HepG2 (cell line): ENCODE data around the gene THSD4. TPM values are rescaled to one million over a fixed set of nuclear protein-coding genes. Genes with fewer than 3 reads are reported as not detected.

Experiments used
- ATAC-seq: fragments of 200-7000 bp; cut with Tn5 transposase; 3 replicates; pipeline ENCODE4 v1.9.1; 2020; ENCODE audit warnings: mild to moderate bottlenecking, moderate library complexity
- BruUV-seq: library from RNA; stranded (reverse); fragments of 400-500 nt; replicated peaks from 2 replicates; lab custom pipeline; 2021; lab: Mats Ljungman, UMichigan
- CTCF ChIA-PET: fragments of 300-600 bp; formaldehyde crosslinking; extraction: SDS; loops from one replicate; lab custom pipeline; 2021; ENCODE audit warnings: low total read pairs, inconsistent platforms, low intra/inter-chr PET ratio; lab: Yijun Ruan, JAX
- POLR2A ChIA-PET: fragments of 350-600 bp; sonication (Branson Sonifier 250); formaldehyde crosslinking; loops from one replicate; lab custom pipeline; 2020; ENCODE audit warnings: antibody characterized with exemption, inconsistent platforms; lab: Yijun Ruan, JAX
- DNase-seq: peaks from one replicate; pipeline ENCODE4 v3.0.0-alpha.2; 2015; ENCODE audit warnings: low spot score
- FAIRE-seq: peaks from 3 replicates; lab custom pipeline; 2011; peaks lifted over from hg19 to GRCh38; lab: Jason Lieb, UNC
- H2AFZ ChIP-seq: one replicate; pipeline ENCODE4 v1.6.1; 2011; ENCODE audit warnings: low read length, inconsistent platforms
- H3K27ac ChIP-seq: fragments of 300-600 bp; 3 replicates; pipeline ENCODE4 v1.8.0; 2011; ENCODE audit warnings: mixed run types, mild to moderate bottlenecking, mixed read lengths, low read length, inconsistent platforms; ENCODE audit not compliant: insufficient read depth; ENCODE audit errors: extremely low read length
- H3K27me3 ChIP-seq, 2 experiments: fragments of 200-600 bp in 1 of 2; 2 replicates in 1 of 2; 3 replicates in 1 of 2; pipeline versions ENCODE4 v1.6.0 to v1.8.0; 2011; ENCODE audit warnings: low read length in 2 of 2, mild to moderate bottlenecking in 2 of 2, moderate library complexity in 2 of 2, inconsistent platforms in 1 of 2; ENCODE audit not compliant: insufficient read depth in 2 of 2, control insufficient read depth in 1 of 2
- H3K36me3 ChIP-seq, 2 experiments: fragments of 200-600 bp in 1 of 2; replicated peaks in 1 of 2; 2 replicates in 1 of 2; 3 replicates in 1 of 2; pipeline versions ENCODE4 v1.5.1 to v1.8.0; 2011; ENCODE audit warnings: low read length in 2 of 2, inconsistent platforms in 1 of 2; ENCODE audit not compliant: insufficient read depth in 2 of 2, control insufficient read depth in 1 of 2
- H3K4me1 ChIP-seq: 2 replicates; pipeline ENCODE4 v1.5.1; 2012; ENCODE audit warnings: low read length, inconsistent platforms; ENCODE audit not compliant: insufficient read depth
- H3K4me2 ChIP-seq: 2 replicates; pipeline ENCODE4 v1.6.0; 2011; ENCODE audit warnings: low read depth, low read length, inconsistent platforms
- H3K4me3 ChIP-seq, 3 experiments: fragments of 200-600 bp in 1 of 3; sonication (generic), shearing (Covaris generic) in 1 of 3; replicated peaks in 1 of 3; 2 replicates each; pipeline ENCODE4 v1.5.1; 2011 to 2016; ENCODE audit warnings: low read length in 3 of 3, inconsistent platforms in 2 of 3, low read depth in 2 of 3, mild to moderate bottlenecking in 2 of 3, control low read depth in 1 of 3, mixed read lengths in 1 of 3; ENCODE audit not compliant: insufficient read depth in 1 of 3
- H3K79me2 ChIP-seq: one replicate; pipeline ENCODE4 v1.6.1; 2011; ENCODE audit warnings: low read length, inconsistent platforms; ENCODE audit not compliant: insufficient read depth
- H3K9ac ChIP-seq: 2 replicates; pipeline ENCODE4 v1.6.0; 2011; ENCODE audit warnings: mild to moderate bottlenecking, low read depth, low read length, inconsistent platforms; ENCODE audit not compliant: insufficient read depth
- H3K9me3 ChIP-seq: 2 replicates; pipeline ENCODE4 v1.5.1; 2012; ENCODE audit warnings: mild to moderate bottlenecking, low read length
- H4K20me1 ChIP-seq: 2 replicates; pipeline ENCODE4 v1.6.0; 2011; ENCODE audit warnings: inconsistent platforms, mild to moderate bottlenecking, low read length, moderate library complexity; ENCODE audit not compliant: insufficient read depth
- CHD2 ChIP-seq: IDR thresholded peaks from 2 replicates; pipeline ENCODE4 v1.6.1; 2011; ENCODE audit warnings: low read depth, low read length, improper control_type of control experiment
- E2F5 ChIP-seq: sonication (generic); formaldehyde crosslinking; conservative IDR thresholded peaks from 2 replicates; pipeline ENCODE4 v1.4.0; 2020; ENCODE audit warnings: missing genetic modification reagents
- GZF1 ChIP-seq: sonication (generic); formaldehyde crosslinking; IDR thresholded peaks from 2 replicates; pipeline ENCODE4 v1.5.1; 2020; ENCODE audit warnings: mild to moderate bottlenecking, missing genetic modification reagents
- HES4 ChIP-seq: sonication (generic); formaldehyde crosslinking; IDR thresholded peaks from 2 replicates; pipeline ENCODE4 v1.9.0; 2021; ENCODE audit warnings: mild to moderate bottlenecking, missing genetic modification reagents, borderline replicate concordance
- HNRNPLL ChIP-seq: fragments of 200-400 bp; formaldehyde crosslinking; IDR thresholded peaks from 2 replicates; pipeline ENCODE4 v1.6.1; 2017; ENCODE audit warnings: mild to moderate bottlenecking, low read depth, low read length; ENCODE audit not compliant: poor library complexity, severe bottlenecking
- KDM2A ChIP-seq: sonication (generic); formaldehyde crosslinking; IDR thresholded peaks from 2 replicates; pipeline ENCODE4 v1.4.0; 2020; ENCODE audit warnings: low read depth, missing genetic modification reagents, borderline replicate concordance
- SMYD3 ChIP-seq: sonication (generic); formaldehyde crosslinking; IDR thresholded peaks from 2 replicates; pipeline ENCODE4 v1.8.1; 2023; ENCODE audit warnings: mild to moderate bottlenecking, missing genetic modification reagents
- TFDP2 ChIP-seq: sonication (generic); formaldehyde crosslinking; IDR thresholded peaks from 2 replicates; pipeline ENCODE4 v1.4.0; 2020; ENCODE audit warnings: missing genetic modification reagents
- THAP7 ChIP-seq: sonication (generic); formaldehyde crosslinking; IDR thresholded peaks from 2 replicates; pipeline ENCODE4 v1.8.1; 2023; ENCODE audit warnings: mild to moderate bottlenecking, missing genetic modification reagents
- UBTF ChIP-seq: sonication (generic); formaldehyde crosslinking; IDR thresholded peaks from 2 replicates; pipeline ENCODE4 v1.4.0; 2020; ENCODE audit warnings: mild to moderate bottlenecking, missing genetic modification reagents
- ZBTB3 ChIP-seq: sonication (generic); formaldehyde crosslinking; IDR thresholded peaks from 2 replicates; pipeline ENCODE4 v1.4.0; 2020; ENCODE audit warnings: low read depth, mild to moderate bottlenecking, moderate library complexity, missing genetic modification reagents, borderline replicate concordance
- ZC3H4 ChIP-seq: sonication (generic); formaldehyde crosslinking; IDR thresholded peaks from 2 replicates; pipeline ENCODE4 v1.4.0; 2020; ENCODE audit warnings: missing genetic modification reagents, borderline replicate concordance
- ZFP1 ChIP-seq: IDR thresholded peaks from 2 replicates; pipeline ENCODE4 v1.6.1; 2016
- ZNF343 ChIP-seq: sonication (generic); formaldehyde crosslinking; IDR thresholded peaks from 2 replicates; pipeline ENCODE4 v1.4.0; 2020; ENCODE audit warnings: mild to moderate bottlenecking, missing genetic modification reagents
- ZNF484 ChIP-seq: sonication (generic); formaldehyde crosslinking; IDR thresholded peaks from 2 replicates; pipeline ENCODE4 v1.5.1; 2020; ENCODE audit warnings: mild to moderate bottlenecking, low read depth, missing genetic modification reagents, borderline replicate concordance
- ZNF691 ChIP-seq: sonication (generic); formaldehyde crosslinking; IDR thresholded peaks from 2 replicates; pipeline ENCODE4 v1.4.0; 2020; ENCODE audit warnings: missing genetic modification reagents, low read depth, mild to moderate bottlenecking, borderline replicate concordance
- ZNF747 ChIP-seq: sonication (generic); formaldehyde crosslinking; IDR thresholded peaks from 2 replicates; pipeline ENCODE4 v1.8.1; 2023; ENCODE audit warnings: missing genetic modification reagents, mild to moderate bottlenecking, borderline replicate concordance
- WGBS: methylation state at CpG from one replicate; pipeline ENCODE4 v1.1.6; 2017; ENCODE audit warnings: low lambda C conversion rate; 5-methylcytosine and 5-hydroxymethylcytosine counted together
- in situ Hi-C: cut with HindIII; loops from 2 replicates; pipeline ENCODE4 v1.10.0; 2017; ENCODE audit warnings: low pct_unique_long_range_greater_than_20kb; ENCODE audit not compliant: extremely low pct_ligation_motif_present
- intact Hi-C: fragments of 100-400 bp; cut with micrococcal nuclease; formaldehyde crosslinking; loops from one replicate; pipeline ENCODE4 v1.10.0; 2022; ENCODE audit not compliant: unreplicated experiment
- polyA plus RNA-seq, 8 experiments: library from polyadenylated mRNA; depleted of rRNA in 3 of 8; stranded (reverse) in 7 of 8; unstranded in 1 of 8; fragments of >200 nt; fragmentation: Illumina TruSeq in 4 of 8; extraction: Trizol in 4 of 8; gene quantifications; 2 replicates each; pipeline versions ENCODE4 v1.2.1 to v1.2.3, GENCODE V29; 2011 to 2016; ENCODE audit warnings: low read depth in 4 of 8, missing spikeins in 1 of 8, mixed read lengths in 1 of 8; ENCODE audit not compliant: insufficient read depth in 1 of 8
- total RNA-seq, 5 experiments: library from RNA; depleted of rRNA; stranded (reverse); fragments of >200 nt; fragmentation: Illumina TruSeq; extraction: Trizol; gene quantifications; 2 replicates each; pipeline ENCODE4 v1.2.3, GENCODE V29; 2016; ENCODE audit warnings: low read depth in 1 of 5

THSD4 gene
- total and polyA plus RNA-seq, 2 of the 13 experiments (the other 11 are each of a cell fraction or from before 2014, with no cell fraction given): 0.07 to 0.21 TPM

- Histone ChIP-seq H3K4me1 (no peaks in the 10 kb centered on the region), H3K27me3 (peaks cover 1 to 5% of the 10 kb centered on the region in 2 experiments; a peak in 2 of 5 replicates), H3K9ac (no peak overlapping the region), H3K27ac (no peak overlapping the region), H3K4me3 (no peak overlapping the region), H3K4me2 (no peak overlapping the region), H4K20me1 (no peaks in the 10 kb centered on the region), H3K79me2 (no peaks in the 10 kb centered on the region), H3K9me3 (no peaks in the 10 kb centered on the region), H3K36me3 (no peaks in the 10 kb centered on the region), H2AFZ (no peak overlapping the region)
- in situ Hi-C loops: no loop called here
- no peak for ATAC-seq
- ChIA-PET POLR2A (no interaction called here), CTCF (no interaction called here)
- FAIRE-seq: no peak
- 41% methylated on average over 4 of the region's 5 CpGs for WGBS
- no TSS peak for BruUV-seq
- no peak for DNase-seq
- intact Hi-C loops: no loop called here
- TF ChIP-seq HES4 (CRISPR knock-in tag): no peak
- TF ChIP-seq ZFP1: no peak
- TF ChIP-seq TFDP2: no peak
- no peak for TF ChIP-seq ZBTB3
- no peak for TF ChIP-seq ZNF484 (CRISPR knock-in tag)
- no peak for TF ChIP-seq ZC3H4 (CRISPR knock-in tag)
- no peak for TF ChIP-seq ZNF691 (CRISPR knock-in tag)
- no peak for TF ChIP-seq HNRNPLL
- TF ChIP-seq THAP7 (CRISPR knock-in tag): no peak
- TF ChIP-seq UBTF (CRISPR knock-in tag): no peak
- TF ChIP-seq GZF1 (CRISPR knock-in tag): no peak
- no peak for TF ChIP-seq SMYD3
- no peak for TF ChIP-seq ZNF343 (CRISPR knock-in tag)
- TF ChIP-seq E2F5: no peak
- TF ChIP-seq CHD2: no peak
- TF ChIP-seq ZNF747 (CRISPR knock-in tag): no peak
- TF ChIP-seq KDM2A (CRISPR knock-in tag): no peak
Observed at GRCh38 chr15:71337197-71337845, 222.1 kb downstream of the THSD4 start.
